ENCODE data around the gene ADORA1. TPM values are rescaled to one million over a fixed set of nuclear protein-coding genes. Genes with fewer than 3 reads are reported as not detected.
A peak's percentile ranks its signal among the peaks of the same experiment; 100 is the strongest.

Gene ADORA1
- total and polyA plus RNA-seq, 2 of the 4 experiments (the other 2 are of a cell fraction), result 0.36 to 0.56 TPM

- Histone ChIP-seq H3K36me3 (ENCODE audit: control insufficient read depth, insufficient read depth, low read length) (no peaks in the 10 kb centered on the region), H2AK9ac (replicated peaks; ENCODE audit: low read depth, low read length, poor library complexity) (no peak overlapping the region), H3K18ac (ENCODE audit: low read depth, low read length) (peak overlapping the region; percentile 97), H2BK20ac (ENCODE audit: low read depth, low read length) (peak overlapping the region; percentile 67; the same call in 1 of the 2 replicates), H3K79me1 (ENCODE audit: low read depth in 1 of 2, low read length in 2 of 2) (no peaks in the 10 kb centered on the region), H4K5ac (ENCODE audit: low read depth, low read length) (peak overlapping the region; percentile 95), H3K4ac (ENCODE audit: low read depth, low read length) (peak overlapping the region; percentile 58; the same call in 1 of the 2 replicates), H4K20me1 (ENCODE audit: insufficient read depth, low read length) (no peaks in the 10 kb centered on the region), H2AK5ac (ENCODE audit: low read depth, low read length) (peak overlapping the region; percentile 75), H3K4me2 (ENCODE audit: low read depth, low read length) (no peak overlapping the region), H3K4me3 (ENCODE audit: insufficient read depth, low read depth, low read length) (no peak overlapping the region), H3K27ac (ENCODE audit: insufficient read depth, low read length) (peak overlapping the region; percentile 93), H4K91ac (ENCODE audit: insufficient read depth, low read depth, low read length) (peak overlapping the region; percentile 80; the same call in 1 of the 2 replicates), H3K9ac (ENCODE audit: low read depth, low read length) (no peak overlapping the region), H2AFZ (replicated peaks; ENCODE audit: low read length, poor library complexity) (no peak overlapping the region), H3K23ac (ENCODE audit: low read depth, low read length) (no peak overlapping the region), H3K56ac (ENCODE audit: extremely low read depth, insufficient read depth, low read length) (no peak overlapping the region), H3K14ac (replicated peaks; ENCODE audit: low read depth, low read length) (peak overlapping the region; percentile 23; the same call in 1 of the 2 replicates), H3K9me3 (ENCODE audit: control insufficient read depth, insufficient read depth, low read length) (no peaks in the 10 kb centered on the region), H3K4me1 (ENCODE audit: control insufficient read depth, insufficient read depth, low read length) (peaks cover 46% of the 10 kb centered on the region), H4K8ac (ENCODE audit: low read depth in 2 of 2, low read length in 2 of 2) (peak overlapping the region; percentile 45 to 83; a peak in 3 of 4 replicates), H2BK5ac (ENCODE audit: low read depth, low read length, poor library complexity, severe bottlenecking) (peak overlapping the region; percentile 90), H2BK120ac (ENCODE audit: low read depth, low read length) (peak overlapping the region; percentile 84; the same call in 1 of the 2 replicates), H3K9me1 (ENCODE audit: insufficient read depth, low read length) (peaks cover 17% of the 10 kb centered on the region), H2BK15ac (ENCODE audit: low read depth, low read length) (peak overlapping the region; percentile 68; the same call in 2 of the 3 replicates), H3K27me3 (ENCODE audit: control insufficient read depth, insufficient read depth, low read length) (no peaks in the 10 kb centered on the region)
- intact Hi-C loops (cut with micrococcal nuclease) (no loop called here), in situ Hi-C loops (cut with MboI; ENCODE audit: low sequenced_read_pairs) (no loop called here), dilution Hi-C loops (cut with HindIII; ENCODE audit: low sequenced_read_pairs, unreplicated experiment) (no loop called here)
- TF ChIP-seq MAFK (IDR thresholded peaks at IDR 0.05; ENCODE audit: low read depth, low read length), result no peak
- TF ChIP-seq SMC3 (IDR thresholded peaks at IDR 0.05; ENCODE audit: low read depth, low read length), result no peak
- no peak for TF ChIP-seq ELK1 (IDR thresholded peaks at IDR 0.05; ENCODE audit: borderline replicate concordance, low read depth, low read length)
- no peak for TF ChIP-seq CEBPB (IDR thresholded peaks at IDR 0.05; ENCODE audit: low read depth, low read length)
- no peak for TF ChIP-seq POLR2A (IDR thresholded peaks at IDR 0.05; ENCODE audit: low read depth, low read length)
- no peak for TF ChIP-seq RCOR1 (IDR thresholded peaks at IDR 0.05; ENCODE audit: insufficient replicate concordance, low read length)
- TF ChIP-seq MXI1 (IDR thresholded peaks at IDR 0.05; ENCODE audit: borderline replicate concordance, low read depth, low read length), result no peak
- TF ChIP-seq CTCF (conservative IDR thresholded peaks at IDR 0.05; ENCODE audit: low read depth, low read length), result no peak
- no peak for TF ChIP-seq BHLHE40 (IDR thresholded peaks at IDR 0.05; ENCODE audit: low read depth, low read length)
- TF ChIP-seq MAZ (IDR thresholded peaks at IDR 0.05; ENCODE audit: borderline replicate concordance, low read depth, low read length), result no peak
- TF ChIP-seq FOS (IDR thresholded peaks at IDR 0.05; ENCODE audit: low read depth, low read length), result no peak
- TF ChIP-seq USF2 (IDR thresholded peaks at IDR 0.05; ENCODE audit: low read depth, low read length), result no peak
- TF ChIP-seq NFE2L2 (IDR thresholded peaks at IDR 0.05; ENCODE audit: low read depth, low read length), result no peak
- TF ChIP-seq RFX5 (IDR thresholded peaks at IDR 0.05; ENCODE audit: low read depth, low read length), result no peak
- TF ChIP-seq CHD1 (IDR thresholded peaks at IDR 0.05; ENCODE audit: low read depth, low read length), result no peak
- TF ChIP-seq RAD21 (IDR thresholded peaks at IDR 0.05; ENCODE audit: low read length), result no peak
- ChIA-PET CTCF (no interaction called here), POLR2A (ENCODE audit: unreplicated experiment) (no interaction called here)
- no TSS peak for BruUV-seq (replicated peaks)
- ATAC-seq (ENCODE audit: low read depth), result no peak
- no peak for DNase-seq
- WGBS, 2 experiments (ENCODE audit: extremely low coverage in 2 of 2, insufficient read length in 1 of 2), result 50% methylated on average over 1 of the region's 1 CpG; no CpG with 5 or more reads in 1 of the 2 experiments
Measured at GRCh38 chr1:203200916-203201315, 73.4 kb downstream of the ADORA1 start.

Data from IMR-90 (cell line).